Measurements from ENCODE around the gene ACTN4. TPM values are rescaled to one million over a fixed set of nuclear protein-coding genes. Genes with fewer than 3 reads are reported as not detected.

The ACTN4 gene
- total RNA-seq, 4 donors from 2014 or later: 475 to 520 (median 507) TPM

Other genes with a start within 250 kb of the ACTN4 start
- gene FAM98C, start 244.6 kb upstream of the ACTN4 start, total RNA-seq: 10 to 100 TPM; 32.6 to 45.6 (median 36.7) TPM
- 1 to 10 TPM in 3 of 4 donors, under 1 TPM in 1; 0.91 to 2.3 (median 1.6) TPM for gene RASGRP4, start 221.4 kb upstream of the ACTN4 start, total RNA-seq
- 10 to 100 TPM in 3 of 4 donors, 1 to 10 TPM in 1; 8.4 to 26.1 (median 13.1) TPM for gene RYR1, start 214.0 kb upstream of the ACTN4 start, total RNA-seq
- 1 to 10 TPM in 3 of 4 donors, under 1 TPM in 1; 0.68 to 2.8 (median 1.8) TPM for gene MAP4K1, start 29.7 kb upstream of the ACTN4 start, total RNA-seq
- gene EIF3K, start 28.5 kb upstream of the ACTN4 start, total RNA-seq: 100 to 1,000 TPM; 274 to 587 (median 557) TPM
- 10 to 100 TPM in 3 of 4 donors, 1 to 10 TPM in 1; 8.0 to 31.3 (median 15.7) TPM for gene CAPN12, start 96.8 kb downstream of the ACTN4 start, total RNA-seq
- 1,000 to 10,000 TPM in 1 of 4 donors, 100 to 1,000 TPM in 2, 10 to 100 TPM in 1; 51.3 to 1,491 (median 446) TPM for gene LGALS7, start 125.9 kb downstream of the ACTN4 start, total RNA-seq
- gene LGALS7B, start 141.6 kb downstream of the ACTN4 start, total RNA-seq: 1,000 to 10,000 TPM; 1,712 to 6,564 (median 4,773) TPM
- 1 to 10 TPM in 3 of 4 donors, under 1 TPM in 1; 0.39 to 8.2 (median 1.6) TPM for gene LGALS4, start 165.3 kb downstream of the ACTN4 start, total RNA-seq
- 100 to 1,000 TPM in 1 of 4 donors, 10 to 100 TPM in 3; 77.6 to 250 (median 86.4) TPM for gene ECH1, start 184.1 kb downstream of the ACTN4 start, total RNA-seq
- 100 to 1,000 TPM; 178 to 227 (median 200) TPM for gene HNRNPL, start 202.3 kb downstream of the ACTN4 start, total RNA-seq
- gene RINL, start 230.6 kb downstream of the ACTN4 start, total RNA-seq: 10 to 100 TPM in 2 of 4 donors, 1 to 10 TPM in 2; 5.1 to 17.2 (median 9.2) TPM